ENCODE measurements around the gene EYS.
"Not testable (repeated sequence)": the region's sequence is repeated elsewhere in the genome, so short reads cannot be mapped to it uniquely, and the experiment has no call there.

The EYS gene

GRCh38 chr6:65449926-65450325, 257.1 kb downstream of the EYS start:
- DNase-seq: no peak

DNA sequence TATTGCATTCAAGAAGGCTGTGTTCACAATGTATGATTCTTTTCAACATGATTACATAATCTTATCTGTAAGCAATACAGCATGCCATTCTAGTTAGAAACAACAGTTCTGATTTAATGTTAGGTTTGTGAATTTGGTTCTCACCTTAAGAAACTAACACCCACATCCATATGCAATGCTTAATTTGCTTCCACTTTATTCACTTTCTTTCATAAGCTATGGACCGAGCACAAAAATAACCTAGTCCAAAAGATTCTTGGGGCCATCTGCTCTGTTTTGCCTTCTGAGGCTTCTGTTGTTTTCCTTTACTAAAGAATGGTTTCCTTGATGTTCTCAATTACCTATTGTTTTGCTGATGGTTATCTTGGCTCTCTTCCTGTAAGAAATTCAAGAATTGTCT, 258.2 kb downstream of the EYS start:
- DNase-seq: no peak

DNA sequence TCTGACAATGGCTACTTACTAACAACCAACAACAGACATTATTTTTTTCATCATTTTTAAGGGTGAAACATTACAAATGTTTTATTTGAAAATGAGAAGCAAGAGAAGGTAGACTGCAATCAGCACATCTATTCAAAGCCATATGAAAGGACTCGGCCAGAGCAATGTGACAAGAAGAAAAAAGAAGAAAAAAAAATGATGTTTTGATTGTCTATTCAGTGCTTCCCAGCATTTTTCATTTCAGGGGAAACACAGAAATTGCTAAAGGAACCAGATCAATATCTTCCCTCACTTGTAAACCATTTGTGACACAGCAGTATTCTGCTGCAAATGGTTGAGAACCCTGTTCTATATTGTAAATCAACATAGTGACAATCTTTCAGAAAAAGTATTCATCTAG, 270.7 kb downstream of the EYS start:
- DNase-seq: no peak

DNA sequence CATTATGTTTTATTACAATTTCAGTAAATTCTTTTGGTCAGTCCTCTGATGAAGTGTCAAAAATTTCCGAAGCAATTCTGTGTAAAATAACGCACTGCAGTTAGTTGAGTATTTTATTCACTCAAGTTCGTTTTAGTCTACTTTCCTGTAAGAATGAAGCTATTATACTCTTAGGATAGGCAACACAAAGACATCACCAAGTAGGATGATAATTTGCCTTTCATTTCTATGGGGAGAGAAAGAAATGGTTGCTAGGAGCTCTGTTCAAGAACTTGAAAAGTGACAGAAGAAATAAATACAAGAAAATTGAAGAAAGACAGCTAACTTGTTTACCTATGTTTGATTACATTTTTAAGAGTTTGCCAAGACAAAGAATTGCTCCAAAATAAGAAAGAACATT, 290.4 kb downstream of the EYS start:
- DNase-seq: no peak

DNA sequence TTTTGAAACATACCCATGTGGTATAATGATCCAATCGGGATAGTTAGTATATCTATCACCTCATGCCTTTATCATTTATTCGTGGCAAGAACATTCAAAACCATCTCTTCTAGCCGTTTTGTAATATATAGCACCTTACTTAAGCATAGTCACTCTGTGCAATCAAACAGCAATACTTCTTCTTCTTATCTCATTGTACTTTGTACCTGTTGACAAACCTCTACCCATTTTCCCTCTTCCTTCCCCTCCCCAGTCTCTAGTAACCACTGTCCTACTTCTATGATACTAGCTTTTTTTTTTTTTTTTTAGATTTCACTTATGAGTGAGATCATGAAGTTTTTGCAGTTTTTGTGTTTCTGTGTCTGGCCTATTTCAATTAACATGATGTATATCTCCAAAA, 296.7 kb downstream of the EYS start:
- no peak for DNase-seq

DNA sequence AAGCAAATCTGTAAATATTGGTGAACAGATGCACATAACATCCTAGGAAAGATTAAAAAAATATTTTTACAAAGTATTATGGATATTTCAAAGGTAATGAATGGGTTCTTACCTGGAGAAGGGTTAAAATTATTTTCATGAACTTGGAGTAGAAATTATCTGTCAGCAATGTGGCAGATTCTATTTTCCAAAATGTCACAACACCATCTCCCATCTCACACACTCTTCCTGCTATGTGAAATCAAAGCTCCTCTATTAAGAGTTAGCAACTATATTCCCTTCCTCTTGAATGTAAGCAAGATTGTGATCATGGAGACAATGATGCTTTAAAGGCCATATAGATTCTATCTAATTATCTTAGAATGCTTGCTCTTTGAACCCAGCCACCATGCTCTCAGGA, 304.5 kb downstream of the EYS start:
- DNase-seq: no peak

DNA sequence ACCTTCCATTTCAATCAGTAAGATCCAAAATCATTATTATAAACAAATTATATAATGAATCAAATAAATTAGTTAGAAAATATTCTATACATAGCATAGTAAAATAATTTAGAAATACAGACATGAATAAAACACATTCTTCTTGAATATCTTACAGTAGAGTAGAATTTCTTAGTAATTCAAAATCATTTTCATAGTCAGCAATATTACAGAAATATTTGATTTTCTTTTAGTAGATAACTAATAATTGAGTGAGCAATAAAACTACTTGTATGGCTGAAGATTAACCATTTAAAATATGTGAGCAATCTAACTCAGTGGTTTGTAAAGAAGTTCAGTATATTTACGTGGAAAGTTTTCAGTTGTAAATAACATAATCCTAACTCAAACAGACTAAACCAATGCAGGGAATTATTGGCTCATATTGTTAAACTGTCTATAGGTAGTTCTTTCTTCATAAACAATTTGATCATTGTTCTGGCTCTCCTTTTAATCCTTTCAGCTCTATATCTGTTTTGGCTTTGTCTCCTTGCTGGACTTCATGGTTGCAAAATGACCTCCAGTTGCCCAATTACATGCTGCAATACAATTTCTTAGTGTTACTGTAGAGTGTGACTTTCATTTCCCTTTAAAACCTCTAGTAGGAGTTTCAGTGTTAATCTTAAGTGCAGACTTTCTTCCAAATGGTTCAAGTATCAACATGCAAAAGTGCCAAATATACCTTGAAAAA, 307.5 kb downstream of the EYS start:
- DNase-seq: peak in 1 of 4 experiments; percentile 2

- no peak for DNase-seq
Observed at GRCh38 chr6:65398851-65399250, 308.2 kb downstream of the EYS start.

DNA sequence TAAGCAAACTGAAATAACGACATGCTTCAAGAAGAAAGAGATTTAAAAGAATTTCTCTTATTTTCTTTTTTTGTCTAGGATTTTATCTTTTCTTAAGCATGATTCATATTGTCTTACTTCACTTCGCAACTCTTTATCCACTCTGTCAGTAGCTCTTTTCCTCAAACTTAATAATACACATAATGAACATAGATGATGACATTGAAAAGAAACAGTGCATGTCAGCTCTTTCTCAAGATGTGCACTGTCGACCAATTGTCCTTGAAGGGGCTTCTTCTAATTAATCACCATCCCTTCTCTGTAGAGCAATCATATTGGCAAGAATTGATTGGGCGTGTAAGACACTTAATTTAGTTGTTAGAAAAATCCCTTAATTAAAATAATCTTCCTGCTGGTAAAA, 356.5 kb downstream of the EYS start:
- no peak for DNase-seq

- DNase-seq: not testable (repeated sequence)
Observed at GRCh38 chr6:65302655-65303054, 404.4 kb downstream of the EYS start.

- DNase-seq: no peak
Observed at GRCh38 chr6:65299236-65299635, 407.8 kb downstream of the EYS start.

- DNase-seq: no peak
Observed at GRCh38 chr6:65295812-65296211, 411.2 kb downstream of the EYS start.

- DNase-seq: no peak
Observed at GRCh38 chr6:65289491-65289890, 417.5 kb downstream of the EYS start.

GRCh38 chr6:65285275-65285674, 421.8 kb downstream of the EYS start:
- DNase-seq: no peak

- no peak for DNase-seq
Observed at GRCh38 chr6:65280060-65280459, 427.0 kb downstream of the EYS start.

DNA sequence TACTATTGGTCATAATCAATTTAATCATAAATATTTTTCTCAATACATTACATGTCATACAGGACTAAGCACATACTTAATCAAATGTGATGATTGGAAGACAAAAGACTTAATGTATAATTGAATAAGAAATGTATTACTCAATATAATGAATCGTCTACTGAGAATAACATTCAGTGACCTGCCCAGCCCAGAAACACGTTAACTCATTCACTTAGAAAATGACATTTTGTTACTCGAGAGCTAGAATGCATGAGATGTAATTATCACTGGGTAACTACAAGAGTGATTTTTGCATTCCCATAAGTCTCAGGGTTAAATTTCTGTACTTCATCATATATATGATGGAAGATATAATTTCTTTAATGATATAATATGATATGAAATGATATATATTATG, 444.8 kb downstream of the EYS start:
- no peak for DNase-seq

- DNase-seq: no peak
Observed at GRCh38 chr6:65259982-65260381, 447.0 kb downstream of the EYS start.

- DNase-seq: no peak
Observed at GRCh38 chr6:65259059-65259458, 448.0 kb downstream of the EYS start.

DNA sequence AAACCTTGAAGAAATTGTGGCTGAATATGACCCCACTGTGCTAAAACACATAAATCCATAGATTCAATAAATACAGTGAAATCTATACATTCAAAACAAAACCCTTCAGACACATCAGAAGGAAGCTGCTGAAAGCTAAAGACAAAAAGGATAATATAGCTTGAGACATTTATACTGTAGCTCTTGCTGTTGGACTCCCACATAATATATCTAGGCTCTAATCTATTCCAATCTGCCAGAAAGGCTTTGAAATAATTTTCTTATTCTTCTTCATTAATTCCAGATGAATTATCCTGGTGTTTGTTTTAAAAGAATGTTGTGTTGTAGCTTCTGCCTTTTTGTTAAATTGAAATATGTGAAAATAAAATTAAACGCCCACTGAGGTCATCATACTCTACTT, 454.0 kb downstream of the EYS start:
- no peak for DNase-seq

- no peak for DNase-seq
Observed at GRCh38 chr6:65248101-65248610, 458.9 kb downstream of the EYS start.

DNA sequence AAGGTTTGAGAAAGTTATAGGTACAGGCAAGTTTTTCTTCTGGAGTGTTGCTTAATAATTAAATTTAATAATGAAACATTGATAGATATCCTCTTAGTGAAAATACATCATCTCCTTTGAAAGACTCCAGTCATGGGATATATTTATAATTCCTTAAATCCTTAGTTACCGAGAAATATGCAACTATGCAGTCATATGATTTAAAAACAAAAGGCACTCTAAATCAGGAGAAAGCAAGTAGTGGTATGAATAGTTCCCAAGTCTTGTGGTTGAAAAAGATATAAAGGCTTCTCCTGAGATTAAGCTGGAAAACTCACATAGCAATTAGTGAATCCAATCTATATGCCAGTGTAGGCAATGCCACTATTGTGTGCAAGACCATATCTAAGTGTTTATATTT, 475.4 kb downstream of the EYS start:
- DNase-seq: no peak

- DNase-seq: no peak
Observed at GRCh38 chr6:65229825-65230224, 477.2 kb downstream of the EYS start.

DNA sequence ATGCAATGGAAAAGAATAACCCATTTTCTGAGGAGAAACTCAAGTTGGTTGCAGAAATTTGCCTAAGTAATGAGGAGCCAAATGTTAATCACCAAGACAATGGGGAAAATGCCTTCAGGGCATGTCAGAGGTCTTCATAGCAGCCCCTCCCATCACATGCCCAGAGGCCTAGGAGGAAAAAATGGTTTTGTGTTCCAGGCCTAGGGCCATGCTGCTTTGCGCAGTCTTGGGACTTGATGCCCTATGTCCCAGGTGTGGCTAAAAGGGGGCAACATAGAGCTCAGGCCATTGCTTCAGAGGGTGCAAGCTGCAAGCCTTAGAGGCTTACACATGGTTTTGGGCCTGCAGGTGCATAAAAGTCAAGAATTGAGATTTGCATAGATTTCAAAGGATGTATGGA, 485.9 kb downstream of the EYS start:
- DNase-seq: no peak

GRCh38 chr6:65202738-65203137, 504.3 kb downstream of the EYS start:
- DNase-seq: no peak

GRCh38 chr6:65199683-65200082, 507.3 kb downstream of the EYS start:
- no peak for DNase-seq
